Kidney (tissue), 14 donors: ENCODE measurements around the gene VAT1L. TPM values are rescaled to one million over a fixed set of nuclear protein-coding genes. Genes with fewer than 3 reads are reported as not detected.

Source experiments
- DNase-seq, 5 donors: peaks; one replicate each; pipeline ENCODE4 v3.0.0-alpha.2; 2013 to 2020
- FAIRE-seq: peaks from 2 replicates; lab custom pipeline; 2012; peaks lifted over from hg19 to GRCh38; lab: Jason Lieb, UNC
- H3K27ac ChIP-seq, 2 donors: one replicate each; pipeline ENCODE4 v1.7.0; 2013; ENCODE audit warnings: low read depth in 2 of 2, low read length in 2 of 2, inconsistent platforms in 1 of 2
- H3K27me3 ChIP-seq: one replicate; pipeline ENCODE4 v1.7.1; 2013; ENCODE audit warnings: low read length, inconsistent platforms; ENCODE audit not compliant: control insufficient read depth, insufficient read depth
- H3K36me3 ChIP-seq, 3 donors: one replicate each; pipeline versions ENCODE4 v1.7.0 to v1.7.1; 2013; ENCODE audit warnings: low read length in 3 of 3, control low read depth in 1 of 3, inconsistent platforms in 1 of 3; ENCODE audit not compliant: insufficient read depth in 3 of 3, control insufficient read depth in 2 of 3
- H3K4me1 ChIP-seq, 3 donors: one replicate each; pipeline versions ENCODE4 v1.7.0 to v1.7.1; 2013; ENCODE audit warnings: low read length in 3 of 3, inconsistent platforms in 1 of 3, low read depth in 1 of 3; ENCODE audit not compliant: control insufficient read depth in 2 of 3, insufficient read depth in 2 of 3
- H3K4me3 ChIP-seq, 3 donors: one replicate each; pipeline versions ENCODE4 v1.7.0 to v1.8.1; 2013; ENCODE audit warnings: low read length in 3 of 3, control low read depth in 1 of 3, inconsistent platforms in 1 of 3
- H3K9ac ChIP-seq, 3 donors: one replicate each; pipeline versions ENCODE4 v1.7.0 to v1.7.1; 2013; ENCODE audit warnings: low read length in 3 of 3, control low read depth in 1 of 3, inconsistent platforms in 1 of 3
- H3K9me3 ChIP-seq, 3 donors: one replicate each; pipeline versions ENCODE4 v1.7.0 to v1.7.1; 2013; ENCODE audit warnings: low read length in 3 of 3, control low read depth in 1 of 3, inconsistent platforms in 1 of 3; ENCODE audit not compliant: control insufficient read depth in 2 of 3, insufficient read depth in 1 of 3
- CTCF ChIP-seq: IDR thresholded peaks from 3 replicates; pipeline ENCODE4 v1.5.1; 2012; ENCODE audit warnings: mild to moderate bottlenecking, moderate library complexity, borderline replicate concordance; ENCODE audit not compliant: insufficient read depth; ENCODE audit errors: extremely low read depth
- intact Hi-C: fragments of 100-400 bp; cut with DNase I; formaldehyde crosslinking; loops from one replicate; pipeline ENCODE4 v1.11.1; 2022
- polyA plus RNA-seq: library from polyadenylated mRNA; stranded (reverse); fragments of 350-450 nt; fragmentation: Illumina TruSeq; extraction: RNeasy Lipid Tissue Mini Kit (QIAGEN cat#74804); gene quantifications from one replicate; pipeline ENCODE4 v1.2.3, GENCODE V29; 2014; ENCODE audit warnings: low read depth, low replicate concordance; ENCODE audit not compliant: insufficient read depth
- total RNA-seq: library from RNA; stranded (reverse); fragmentation: NEBNext Ultra II Directional; extraction: Animal tissue kit (Norgen Biotek cat#: 25700); gene quantifications from one replicate; pipeline ENCODE4 v1.2.1, GENCODE V29; 2021
- donor health status: control.
- donor health status: control.
- donor health status: control.
- donor health status: control.
- donor health status: control.
- donor health status: DM: yes; HTN: yes; CAD: no.
- donor health status: Normal renal cell carcinoma (clear cell type).

Gene VAT1L
- total and polyA plus RNA-seq, 2 donors from 2014 or later = 0.85 to 4.5 TPM

GRCh38 chr16:77910021-77910420 lies 121.7 kb downstream of the VAT1L start:
- Histone ChIP-seq H3K9ac (no peak overlapping the region), H3K27me3 (no peaks in the 10 kb centered on the region), H3K9me3 (no peaks in the 10 kb centered on the region), H3K27ac (no peak overlapping the region), H3K4me3 (no peak overlapping the region), H3K4me1 (no peaks in the 10 kb centered on the region), H3K36me3 (no peaks in the 10 kb centered on the region)
- DNase-seq = peak in 1 of 5 donors; percentile 43
- no peak for FAIRE-seq
- intact Hi-C loops = no loop called here
- TF ChIP-seq CTCF = no peak

- TF ChIP-seq CTCF = no peak
- no peak for FAIRE-seq
Measured at GRCh38 chr16:77912617-77913016, 124.3 kb downstream of the VAT1L start.

GRCh38 chr16:77913738-77914253 lies 125.4 kb downstream of the VAT1L start:
- Histone ChIP-seq H3K27ac (no peak overlapping the region), H3K36me3 (no peaks in the 10 kb centered on the region), H3K9ac (no peak overlapping the region), H3K4me3 (no peak overlapping the region), H3K9me3 (no peaks in the 10 kb centered on the region), H3K4me1 (peaks cover 0 to 3% (median under 1%) of the 10 kb centered on the region in 3 donors), H3K27me3 (no peaks in the 10 kb centered on the region)
- FAIRE-seq = no peak
- intact Hi-C loops = no loop called here
- no peak for DNase-seq
- TF ChIP-seq CTCF = no peak

More at GRCh38 chr16:77912617-77913016, 124.3 kb downstream of the VAT1L start:
- intact Hi-C loops = no loop called here
- H3K4me3 ChIP-seq = no peak overlapping the region
- H3K27me3 ChIP-seq = no peaks in the 10 kb centered on the region
- no peaks in the 10 kb centered on the region for H3K36me3 ChIP-seq
- DNase-seq = no peak
- H3K27ac ChIP-seq = no peak overlapping the region
- H3K4me1 ChIP-seq = no peaks in the 10 kb centered on the region
- no peak overlapping the region for H3K9ac ChIP-seq
- no peaks in the 10 kb centered on the region for H3K9me3 ChIP-seq

GRCh38 chr16:77916111-77916510 lies 127.7 kb downstream of the VAT1L start:
- intact Hi-C loops = no loop called here
- H3K27me3 ChIP-seq = no peaks in the 10 kb centered on the region
- FAIRE-seq = no peak

More at GRCh38 chr16:77916111-77916510, 127.7 kb downstream of the VAT1L start:
- peaks cover 0 to 8% (median 2%) of the 10 kb centered on the region in 3 donors for H3K4me1 ChIP-seq
- TF ChIP-seq CTCF = no peak
- no peaks in the 10 kb centered on the region for H3K9me3 ChIP-seq
- H3K27ac ChIP-seq = no peak overlapping the region
- no peak for DNase-seq
- no peaks in the 10 kb centered on the region for H3K36me3 ChIP-seq
- no peak overlapping the region for H3K4me3 ChIP-seq
- no peak overlapping the region for H3K9ac ChIP-seq
